Limb (tissue), 2 donors: ENCODE measurements around the gene CA11.
"Not testable (repeated sequence)": the region's sequence is repeated elsewhere in the genome, so short reads cannot be mapped to it uniquely, and the experiment has no call there.

Source experiments
- DNase-seq, 2 donors: peaks; one replicate each; pipeline ENCODE4 v3.0.0-alpha.2; 2016; ENCODE audit errors: extremely low spot score in 2 of 2

The CA11 gene

GRCh38 chr19:48642862-48643261 lies 3.1 kb downstream of the CA11 start:
- no peak for DNase-seq

- no peak for DNase-seq
Observed at GRCh38 chr19:48641850-48642249, 4.1 kb downstream of the CA11 start.

- no peak for DNase-seq
Observed at GRCh38 chr19:48639483-48640375, 6.3 kb downstream of the CA11 start.

- DNase-seq: peak in 1 of 2 donors; percentile 70
Observed at GRCh38 chr19:48638831-48639381, 7.1 kb downstream of the CA11 start.

- DNase-seq: peak; percentile 86 to 92
Observed at GRCh38 chr19:48637948-48638830, 7.8 kb downstream of the CA11 start.

DNA sequence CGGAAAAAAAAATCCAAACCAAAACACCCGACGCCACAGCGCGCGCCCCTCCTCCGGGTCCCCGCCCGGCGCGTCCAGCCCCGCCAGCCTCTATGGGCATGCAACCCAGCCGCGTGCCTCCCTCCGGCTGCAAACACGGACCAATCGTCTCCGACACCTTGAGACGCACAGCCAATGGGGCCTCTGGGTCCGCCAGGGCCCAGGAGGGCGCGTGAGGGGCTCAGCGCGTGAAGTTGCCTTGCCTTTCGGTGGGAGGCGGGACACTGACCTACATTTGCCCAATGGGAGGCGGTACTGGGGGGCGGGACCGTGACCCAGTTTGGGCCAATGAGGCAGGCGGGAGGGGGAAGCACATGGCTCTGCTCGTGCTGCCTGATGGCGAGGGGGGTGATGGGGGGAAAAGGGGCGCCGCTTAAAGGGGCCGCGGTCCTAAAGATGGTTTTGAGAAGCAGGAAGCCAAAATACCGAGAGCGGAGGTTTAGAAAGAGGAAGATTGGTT lies 8.5 kb downstream of the CA11 start:
- DNase-seq: peak; percentile 96 to 99

DNA sequence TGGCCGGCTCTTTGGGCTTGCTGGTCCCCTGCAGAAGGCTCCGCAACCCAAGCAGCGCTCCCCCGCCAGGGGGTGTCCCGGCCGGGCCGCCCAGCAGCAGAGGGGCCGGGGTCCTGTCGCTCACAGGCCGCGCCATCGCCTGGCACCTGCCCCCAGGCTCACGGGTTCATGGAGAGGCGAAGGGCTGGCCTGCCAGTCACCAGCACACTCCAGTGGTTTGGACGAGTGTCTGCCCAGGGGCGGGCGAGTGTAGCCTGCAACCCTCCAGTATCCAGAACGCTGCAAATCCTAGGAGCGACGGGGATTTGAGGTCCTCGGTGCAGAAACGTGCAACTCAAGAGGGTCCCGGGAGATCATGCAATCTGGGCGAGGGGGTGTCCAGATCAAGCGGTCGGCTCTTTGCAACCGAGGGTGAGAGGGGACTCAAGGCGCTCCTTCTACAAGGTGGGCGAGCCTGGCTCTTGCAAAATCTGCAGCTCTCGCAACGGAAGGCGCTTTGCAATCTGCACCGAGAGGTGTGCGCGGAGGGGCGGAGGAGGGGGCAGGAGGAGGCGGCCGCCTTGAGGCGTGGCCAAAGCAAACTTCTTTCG lies 9.0 kb downstream of the CA11 start, which contains the start of gene DBP:
Gene DBP (minus strand): TSS at position 521 of the 590 bp plus-strand sequence. CDS start 385 bp downstream, at position 136.
- DNase-seq: no peak

- peak in 1 of 2 donors; percentile 59 for DNase-seq
Observed at GRCh38 chr19:48635966-48636858, 9.8 kb downstream of the CA11 start.

DNA sequence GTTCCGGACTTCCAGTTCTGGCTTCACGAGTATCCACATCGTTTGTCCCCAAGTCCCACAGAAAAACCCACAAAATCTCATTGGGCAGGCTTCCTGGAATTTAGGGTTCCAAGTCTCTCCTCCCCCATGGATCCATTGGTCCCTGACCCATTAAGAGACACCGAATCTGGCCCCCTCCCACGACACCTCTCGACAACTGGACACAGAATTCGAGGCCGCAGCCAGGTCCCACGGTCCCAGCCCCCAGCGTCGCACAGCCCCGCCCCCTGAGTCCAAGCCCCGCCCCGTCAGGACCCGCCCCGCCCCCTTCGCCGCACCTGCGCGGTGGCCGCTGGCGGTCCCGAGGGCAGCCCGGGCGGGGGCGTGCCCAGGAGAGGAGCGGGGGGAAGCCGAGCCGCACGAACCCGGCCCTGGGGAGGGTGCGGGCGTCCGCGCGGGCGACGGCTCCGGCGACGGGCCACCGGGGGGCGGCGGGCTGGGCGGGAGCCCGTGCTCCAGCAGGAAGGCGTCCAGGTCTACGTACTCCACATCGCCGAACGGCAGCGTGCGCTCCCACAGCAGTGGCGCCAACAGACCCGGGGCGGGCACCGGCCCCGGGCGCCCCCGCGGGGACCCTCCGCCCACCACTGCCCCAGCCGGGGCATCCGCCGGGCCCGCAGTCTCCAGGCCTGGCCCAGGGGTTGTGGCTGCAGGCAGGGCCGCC lies 10.6 kb downstream of the CA11 start:
- peak in 1 of 2 donors; percentile 81 for DNase-seq

GRCh38 chr19:48634424-48635262 lies 11.3 kb downstream of the CA11 start:
- DNase-seq: peak; percentile 94 to 96

- no peak for DNase-seq
Observed at GRCh38 chr19:48634036-48634342, 12.0 kb downstream of the CA11 start.

DNA sequence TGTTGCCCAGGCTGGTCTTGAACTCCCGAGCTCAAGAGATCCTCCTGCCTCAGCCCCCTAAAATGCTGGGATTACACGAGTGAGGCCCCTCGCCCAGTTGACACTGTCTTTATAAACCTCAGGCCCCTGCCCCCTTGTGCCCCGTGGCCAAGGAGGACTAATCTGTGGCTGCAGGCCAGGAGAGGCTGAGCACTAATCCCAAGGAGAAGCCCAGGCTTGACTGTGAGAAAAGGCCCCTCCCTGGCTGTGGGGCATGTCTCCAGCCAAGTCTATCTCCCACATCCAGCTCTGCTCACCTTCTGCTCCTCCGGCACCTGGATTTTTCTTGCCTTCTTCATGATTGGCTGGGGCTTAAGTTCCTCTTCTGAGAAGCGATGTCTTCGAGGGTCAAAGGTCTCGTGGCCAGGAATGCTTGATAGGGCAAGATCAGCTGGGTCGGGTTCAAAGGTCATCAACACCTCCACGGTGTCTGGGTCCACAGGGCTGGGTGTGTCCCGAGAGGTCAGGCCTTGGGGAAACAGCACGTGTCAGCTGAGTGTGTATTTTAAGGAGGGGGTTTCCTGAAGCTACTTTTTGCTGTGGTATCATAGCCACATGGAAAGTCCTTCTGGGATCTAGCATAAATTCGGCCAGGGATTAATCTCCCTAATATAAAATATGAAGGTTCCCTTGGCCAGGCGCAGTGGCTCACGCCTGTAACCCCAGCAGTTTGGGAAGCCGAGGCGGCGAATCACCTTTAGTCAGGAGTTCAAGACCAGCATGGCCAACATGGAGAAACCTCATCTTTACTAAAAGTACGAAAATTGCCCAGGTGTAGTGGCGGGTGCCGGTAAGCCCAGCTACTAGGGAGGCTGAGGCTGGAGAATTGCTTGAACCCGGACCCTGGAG lies 12.6 kb downstream of the CA11 start:
- DNase-seq: no peak

DNA sequence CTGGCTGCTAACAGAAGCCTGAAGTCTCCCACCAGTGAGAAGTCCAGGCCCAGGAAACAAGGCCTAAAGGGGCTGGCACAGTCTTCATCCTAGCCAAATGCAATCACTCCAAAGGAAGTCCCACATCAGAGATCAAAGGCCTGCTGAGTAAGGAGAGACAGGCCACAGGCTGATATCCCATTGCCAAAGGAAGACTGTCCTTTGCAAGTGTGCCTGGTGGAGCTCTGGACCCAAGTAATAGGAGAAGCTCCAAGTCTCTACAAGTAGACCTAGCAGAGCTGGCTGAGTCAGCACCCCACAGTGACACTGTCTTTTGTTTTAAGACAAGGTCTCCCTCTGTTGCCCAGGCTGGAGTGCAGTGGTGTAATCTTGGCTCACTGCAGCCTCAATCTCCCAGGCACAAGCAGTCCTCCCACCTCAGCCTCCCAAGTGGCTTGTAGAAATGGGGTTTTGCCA lies 13.3 kb downstream of the CA11 start:
- no peak for DNase-seq

DNA sequence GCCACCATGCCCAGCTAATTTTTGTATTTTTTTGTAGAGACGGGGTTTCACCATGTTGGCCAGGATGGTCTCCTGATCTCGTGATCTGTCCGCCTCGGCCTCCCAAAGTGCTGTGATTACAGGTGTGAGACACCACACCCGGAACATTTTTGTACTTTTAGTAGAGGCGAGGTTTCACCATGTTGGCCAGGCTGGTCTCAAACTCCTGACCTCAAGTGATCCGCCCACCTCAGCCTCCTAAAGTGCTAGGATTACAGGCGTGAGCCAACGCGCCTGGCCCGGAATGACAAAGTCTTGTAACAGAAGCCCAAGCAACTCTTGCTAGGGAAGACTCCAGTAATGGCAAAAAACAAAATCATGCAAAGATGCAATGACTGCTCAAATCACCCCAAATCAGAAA lies 13.7 kb downstream of the CA11 start:
- DNase-seq: not testable (repeated sequence)

GRCh38 chr19:48631225-48631624 lies 14.8 kb downstream of the CA11 start:
- DNase-seq: peak in 1 of 2 donors; percentile 43

- peak in 1 of 2 donors; percentile 72 for DNase-seq
Observed at GRCh38 chr19:48630296-48631063, 15.5 kb downstream of the CA11 start.
